HepG2 (cell line): Measurements from ENCODE around the gene POLN.

Experiments
- CHD2 ChIP-seq: IDR thresholded peaks from 2 replicates; pipeline ENCODE4 v1.6.1; 2011; ENCODE audit warnings: low read depth, low read length, improper control_type of control experiment
- CREM ChIP-seq, 2 experiments: sonication (generic) in 1 of 2; formaldehyde crosslinking in 1 of 2; IDR thresholded peaks; 2 replicates each; pipeline versions ENCODE4 v1.4.0 to v1.6.1; 2016 to 2020; ENCODE audit warnings: antibody characterized with exemption in 1 of 2, mild to moderate bottlenecking in 1 of 2, missing genetic modification reagents in 1 of 2
- EEA1 ChIP-seq: sonication (generic); formaldehyde crosslinking; IDR thresholded peaks from 2 replicates; pipeline ENCODE4 v1.5.1; 2020; ENCODE audit warnings: mild to moderate bottlenecking, missing genetic modification reagents, borderline replicate concordance
- MTA3 ChIP-seq: sonication (generic); formaldehyde crosslinking; IDR thresholded peaks from 2 replicates; pipeline ENCODE4 v1.4.0; 2020; ENCODE audit warnings: missing genetic modification reagents
- MXD4 ChIP-seq: IDR thresholded peaks from 2 replicates; pipeline ENCODE4 v1.6.1; 2016; ENCODE audit warnings: mild to moderate bottlenecking, missing biosample characterization, missing genetic modification reagents
- NPAS2 ChIP-seq: sonication (generic); formaldehyde crosslinking; IDR thresholded peaks from 2 replicates; pipeline ENCODE4 v1.8.0; 2022; ENCODE audit warnings: mild to moderate bottlenecking, missing genetic modification reagents, borderline replicate concordance
- PRPF4 ChIP-seq: fragments of 200-400 bp; formaldehyde crosslinking; IDR thresholded peaks from 2 replicates; pipeline ENCODE4 v1.6.1; 2016; ENCODE audit warnings: low read length, low read depth; ENCODE audit not compliant: poor library complexity, severe bottlenecking
- RFX5 ChIP-seq: IDR thresholded peaks from 2 replicates; pipeline ENCODE4 v1.6.1; 2011; ENCODE audit warnings: low read depth, low read length, improper control_type of control experiment
- SP1 ChIP-seq, 2 experiments: fragments of 450-650 bp in 1 of 2; sonication (generic) in 1 of 2; formaldehyde crosslinking in 1 of 2; IDR thresholded peaks; 2 replicates each; pipeline versions ENCODE4 v1.4.0 to v1.6.1; 2016 to 2020; ENCODE audit warnings: missing genetic modification reagents in 1 of 2
- TF ChIP-seq, protein P1 (sequence below): sonication (generic); formaldehyde crosslinking; IDR thresholded peaks from 2 replicates; pipeline ENCODE4 v1.5.0; 2020; ENCODE audit warnings: mild to moderate bottlenecking, missing genetic modification reagents, moderate library complexity
- TF ChIP-seq, protein P2 (sequence below): sonication (generic); formaldehyde crosslinking; IDR thresholded peaks from 2 replicates; pipeline ENCODE4 v1.8.0; 2022; ENCODE audit warnings: missing genetic modification reagents, mild to moderate bottlenecking, borderline replicate concordance
- TF ChIP-seq, protein P3 (sequence below): sonication (generic); formaldehyde crosslinking; conservative IDR thresholded peaks from 2 replicates; pipeline ENCODE4 v1.4.0; 2020; ENCODE audit warnings: missing genetic modification reagents
- TF ChIP-seq, protein P4 (sequence below): sonication (generic); formaldehyde crosslinking; IDR thresholded peaks from 2 replicates; pipeline ENCODE4 v1.5.0; 2020; ENCODE audit warnings: missing genetic modification reagents

DNA sequence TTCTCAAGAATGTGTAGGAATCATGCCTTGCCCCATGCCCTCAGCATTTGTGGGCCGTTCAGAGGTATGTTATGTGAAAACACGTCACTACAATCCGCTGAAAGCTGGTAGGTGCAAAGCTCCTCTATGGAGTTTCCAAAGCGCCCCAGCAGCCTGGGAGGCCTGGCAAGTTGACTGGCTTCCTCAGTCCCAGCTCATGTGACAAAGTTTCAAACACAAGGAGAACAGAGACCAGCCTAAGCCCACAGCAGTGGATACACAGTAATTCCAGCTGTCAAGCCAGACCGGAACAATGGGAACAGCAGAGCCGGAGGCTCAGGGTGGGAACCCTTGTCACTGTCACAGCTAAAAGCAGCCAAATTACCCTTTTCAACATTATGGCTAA lies 149.3 kb downstream of the POLN start:
- TF ChIP-seq RFX5 (no peak), PRPF4 (no peak), MTA3 (CRISPR knock-in tag) (no peak), CREM (IDR thresholded peaks at IDR 0.05) (no peak), CREM (CRISPR knock-in tag; IDR thresholded peaks at IDR 0.05) (no peak), MXD4 (CRISPR knock-in tag) (no peak), EEA1 (CRISPR knock-in tag) (no peak), NPAS2 (CRISPR knock-in tag) (no peak), SP1 (IDR thresholded peaks at IDR 0.05) (no peak), SP1 (CRISPR knock-in tag; IDR thresholded peaks at IDR 0.05) (no peak), CHD2 (no peak)
- TF ChIP-seq, protein P1, sequence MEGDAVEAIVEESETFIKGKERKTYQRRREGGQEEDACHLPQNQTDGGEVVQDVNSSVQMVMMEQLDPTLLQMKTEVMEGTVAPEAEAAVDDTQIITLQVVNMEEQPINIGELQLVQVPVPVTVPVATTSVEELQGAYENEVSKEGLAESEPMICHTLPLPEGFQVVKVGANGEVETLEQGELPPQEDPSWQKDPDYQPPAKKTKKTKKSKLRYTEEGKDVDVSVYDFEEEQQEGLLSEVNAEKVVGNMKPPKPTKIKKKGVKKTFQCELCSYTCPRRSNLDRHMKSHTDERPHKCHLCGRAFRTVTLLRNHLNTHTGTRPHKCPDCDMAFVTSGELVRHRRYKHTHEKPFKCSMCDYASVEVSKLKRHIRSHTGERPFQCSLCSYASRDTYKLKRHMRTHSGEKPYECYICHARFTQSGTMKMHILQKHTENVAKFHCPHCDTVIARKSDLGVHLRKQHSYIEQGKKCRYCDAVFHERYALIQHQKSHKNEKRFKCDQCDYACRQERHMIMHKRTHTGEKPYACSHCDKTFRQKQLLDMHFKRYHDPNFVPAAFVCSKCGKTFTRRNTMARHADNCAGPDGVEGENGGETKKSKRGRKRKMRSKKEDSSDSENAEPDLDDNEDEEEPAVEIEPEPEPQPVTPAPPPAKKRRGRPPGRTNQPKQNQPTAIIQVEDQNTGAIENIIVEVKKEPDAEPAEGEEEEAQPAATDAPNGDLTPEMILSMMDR (CRISPR knock-in tag) = no peak
- TF ChIP-seq, protein P2, sequence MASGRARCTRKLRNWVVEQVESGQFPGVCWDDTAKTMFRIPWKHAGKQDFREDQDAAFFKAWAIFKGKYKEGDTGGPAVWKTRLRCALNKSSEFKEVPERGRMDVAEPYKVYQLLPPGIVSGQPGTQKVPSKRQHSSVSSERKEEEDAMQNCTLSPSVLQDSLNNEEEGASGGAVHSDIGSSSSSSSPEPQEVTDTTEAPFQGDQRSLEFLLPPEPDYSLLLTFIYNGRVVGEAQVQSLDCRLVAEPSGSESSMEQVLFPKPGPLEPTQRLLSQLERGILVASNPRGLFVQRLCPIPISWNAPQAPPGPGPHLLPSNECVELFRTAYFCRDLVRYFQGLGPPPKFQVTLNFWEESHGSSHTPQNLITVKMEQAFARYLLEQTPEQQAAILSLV (CRISPR knock-in tag) = no peak
- TF ChIP-seq, protein P3, sequence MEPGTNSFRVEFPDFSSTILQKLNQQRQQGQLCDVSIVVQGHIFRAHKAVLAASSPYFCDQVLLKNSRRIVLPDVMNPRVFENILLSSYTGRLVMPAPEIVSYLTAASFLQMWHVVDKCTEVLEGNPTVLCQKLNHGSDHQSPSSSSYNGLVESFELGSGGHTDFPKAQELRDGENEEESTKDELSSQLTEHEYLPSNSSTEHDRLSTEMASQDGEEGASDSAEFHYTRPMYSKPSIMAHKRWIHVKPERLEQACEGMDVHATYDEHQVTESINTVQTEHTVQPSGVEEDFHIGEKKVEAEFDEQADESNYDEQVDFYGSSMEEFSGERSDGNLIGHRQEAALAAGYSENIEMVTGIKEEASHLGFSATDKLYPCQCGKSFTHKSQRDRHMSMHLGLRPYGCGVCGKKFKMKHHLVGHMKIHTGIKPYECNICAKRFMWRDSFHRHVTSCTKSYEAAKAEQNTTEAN = no peak
- TF ChIP-seq, protein P4, sequence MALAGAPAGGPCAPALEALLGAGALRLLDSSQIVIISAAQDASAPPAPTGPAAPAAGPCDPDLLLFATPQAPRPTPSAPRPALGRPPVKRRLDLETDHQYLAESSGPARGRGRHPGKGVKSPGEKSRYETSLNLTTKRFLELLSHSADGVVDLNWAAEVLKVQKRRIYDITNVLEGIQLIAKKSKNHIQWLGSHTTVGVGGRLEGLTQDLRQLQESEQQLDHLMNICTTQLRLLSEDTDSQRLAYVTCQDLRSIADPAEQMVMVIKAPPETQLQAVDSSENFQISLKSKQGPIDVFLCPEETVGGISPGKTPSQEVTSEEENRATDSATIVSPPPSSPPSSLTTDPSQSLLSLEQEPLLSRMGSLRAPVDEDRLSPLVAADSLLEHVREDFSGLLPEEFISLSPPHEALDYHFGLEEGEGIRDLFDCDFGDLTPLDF (CRISPR knock-in tag) = no peak
